ENCODE measurements around the gene CREB3L2.

DNA sequence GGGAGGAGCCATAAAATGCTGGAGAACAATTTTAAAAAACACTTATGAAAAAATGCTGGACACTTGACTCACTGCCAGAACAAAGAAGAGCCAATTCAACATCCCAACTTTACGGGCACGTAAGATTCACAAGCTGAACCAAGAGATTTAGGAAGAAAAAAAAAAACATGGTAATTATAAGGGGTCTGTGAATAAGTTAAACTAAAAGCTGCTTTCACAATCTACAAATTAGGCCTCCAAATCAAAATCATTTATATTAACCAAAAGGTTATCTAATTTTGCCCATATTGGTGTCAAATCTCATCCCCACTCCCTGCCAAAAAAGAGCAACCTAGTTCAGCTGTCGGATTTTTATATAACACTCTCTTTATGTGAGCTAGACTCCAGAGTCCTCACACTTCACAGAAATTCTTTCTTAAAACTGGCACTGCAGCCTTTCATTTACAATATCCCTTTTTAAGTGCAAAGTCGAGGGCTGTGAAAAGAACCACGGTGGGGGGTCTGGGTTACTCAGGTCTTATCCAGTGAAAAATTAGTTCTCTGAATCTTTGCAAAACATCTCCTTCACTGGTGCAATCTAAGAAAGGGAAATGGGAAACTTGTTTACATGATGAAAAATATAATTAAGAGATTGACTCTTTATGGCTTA, 124.7 kb downstream of the CREB3L2 start:
- TF ChIP-seq CTCF (IDR thresholded peaks at IDR 0.05) (no peak), POLR2A (IDR thresholded peaks at IDR 0.05) (no peak), POLR2AphosphoS5 (IDR thresholded peaks at IDR 0.05) (no peak), EP300 (IDR thresholded peaks at IDR 0.05) (no peak)
